ENCODE measurements around the gene ICAM5. TPM values are rescaled to one million over a fixed set of nuclear protein-coding genes. Genes with fewer than 3 reads are reported as not detected.
A peak's percentile ranks its signal among the peaks of the same experiment; 100 is the strongest.

The ICAM5 gene
- total and polyA plus RNA-seq, 9 of the 15 experiments (the other 6 are each of a cell fraction or from before 2014, with no cell fraction given) = 0.10 to 114 (median 13.7) TPM

DNA sequence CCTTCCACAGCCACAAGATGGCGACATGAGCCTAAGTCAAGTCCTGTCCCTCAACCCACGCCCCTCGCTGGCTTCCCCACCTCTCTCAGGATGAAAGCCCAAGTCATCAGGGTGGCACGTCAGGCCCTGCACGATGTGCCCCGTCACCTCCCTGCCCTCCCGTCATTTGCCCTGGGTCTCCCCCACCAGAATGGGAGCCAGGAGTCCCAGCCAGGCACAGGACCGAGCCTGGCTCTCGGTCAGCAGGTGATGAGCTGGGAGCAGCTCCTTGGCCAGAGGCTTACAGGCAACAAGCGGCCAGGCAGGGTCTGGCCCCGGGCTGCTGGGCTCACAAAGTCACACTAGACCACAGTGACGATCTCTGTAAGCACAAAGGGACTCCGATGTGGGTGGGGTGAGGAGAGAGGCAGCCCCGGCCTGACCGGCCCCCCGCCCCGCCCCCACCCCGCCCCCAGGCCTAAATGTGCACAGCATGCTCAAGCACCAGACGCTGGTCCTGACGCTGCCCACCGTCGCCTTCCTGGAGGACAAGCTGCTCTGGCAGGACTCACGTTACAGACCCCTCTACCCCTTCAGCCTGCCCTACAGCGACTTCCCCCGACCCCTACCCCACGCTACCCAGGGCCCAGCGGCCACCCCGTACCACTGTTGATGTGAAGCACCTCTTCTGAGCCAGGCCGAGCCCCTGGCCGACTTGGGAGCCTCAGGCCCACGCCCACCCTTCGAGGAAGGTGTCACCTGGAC, 30.4 kb upstream of the ICAM5 start (continued):
- TF ChIP-seq, protein P1, sequence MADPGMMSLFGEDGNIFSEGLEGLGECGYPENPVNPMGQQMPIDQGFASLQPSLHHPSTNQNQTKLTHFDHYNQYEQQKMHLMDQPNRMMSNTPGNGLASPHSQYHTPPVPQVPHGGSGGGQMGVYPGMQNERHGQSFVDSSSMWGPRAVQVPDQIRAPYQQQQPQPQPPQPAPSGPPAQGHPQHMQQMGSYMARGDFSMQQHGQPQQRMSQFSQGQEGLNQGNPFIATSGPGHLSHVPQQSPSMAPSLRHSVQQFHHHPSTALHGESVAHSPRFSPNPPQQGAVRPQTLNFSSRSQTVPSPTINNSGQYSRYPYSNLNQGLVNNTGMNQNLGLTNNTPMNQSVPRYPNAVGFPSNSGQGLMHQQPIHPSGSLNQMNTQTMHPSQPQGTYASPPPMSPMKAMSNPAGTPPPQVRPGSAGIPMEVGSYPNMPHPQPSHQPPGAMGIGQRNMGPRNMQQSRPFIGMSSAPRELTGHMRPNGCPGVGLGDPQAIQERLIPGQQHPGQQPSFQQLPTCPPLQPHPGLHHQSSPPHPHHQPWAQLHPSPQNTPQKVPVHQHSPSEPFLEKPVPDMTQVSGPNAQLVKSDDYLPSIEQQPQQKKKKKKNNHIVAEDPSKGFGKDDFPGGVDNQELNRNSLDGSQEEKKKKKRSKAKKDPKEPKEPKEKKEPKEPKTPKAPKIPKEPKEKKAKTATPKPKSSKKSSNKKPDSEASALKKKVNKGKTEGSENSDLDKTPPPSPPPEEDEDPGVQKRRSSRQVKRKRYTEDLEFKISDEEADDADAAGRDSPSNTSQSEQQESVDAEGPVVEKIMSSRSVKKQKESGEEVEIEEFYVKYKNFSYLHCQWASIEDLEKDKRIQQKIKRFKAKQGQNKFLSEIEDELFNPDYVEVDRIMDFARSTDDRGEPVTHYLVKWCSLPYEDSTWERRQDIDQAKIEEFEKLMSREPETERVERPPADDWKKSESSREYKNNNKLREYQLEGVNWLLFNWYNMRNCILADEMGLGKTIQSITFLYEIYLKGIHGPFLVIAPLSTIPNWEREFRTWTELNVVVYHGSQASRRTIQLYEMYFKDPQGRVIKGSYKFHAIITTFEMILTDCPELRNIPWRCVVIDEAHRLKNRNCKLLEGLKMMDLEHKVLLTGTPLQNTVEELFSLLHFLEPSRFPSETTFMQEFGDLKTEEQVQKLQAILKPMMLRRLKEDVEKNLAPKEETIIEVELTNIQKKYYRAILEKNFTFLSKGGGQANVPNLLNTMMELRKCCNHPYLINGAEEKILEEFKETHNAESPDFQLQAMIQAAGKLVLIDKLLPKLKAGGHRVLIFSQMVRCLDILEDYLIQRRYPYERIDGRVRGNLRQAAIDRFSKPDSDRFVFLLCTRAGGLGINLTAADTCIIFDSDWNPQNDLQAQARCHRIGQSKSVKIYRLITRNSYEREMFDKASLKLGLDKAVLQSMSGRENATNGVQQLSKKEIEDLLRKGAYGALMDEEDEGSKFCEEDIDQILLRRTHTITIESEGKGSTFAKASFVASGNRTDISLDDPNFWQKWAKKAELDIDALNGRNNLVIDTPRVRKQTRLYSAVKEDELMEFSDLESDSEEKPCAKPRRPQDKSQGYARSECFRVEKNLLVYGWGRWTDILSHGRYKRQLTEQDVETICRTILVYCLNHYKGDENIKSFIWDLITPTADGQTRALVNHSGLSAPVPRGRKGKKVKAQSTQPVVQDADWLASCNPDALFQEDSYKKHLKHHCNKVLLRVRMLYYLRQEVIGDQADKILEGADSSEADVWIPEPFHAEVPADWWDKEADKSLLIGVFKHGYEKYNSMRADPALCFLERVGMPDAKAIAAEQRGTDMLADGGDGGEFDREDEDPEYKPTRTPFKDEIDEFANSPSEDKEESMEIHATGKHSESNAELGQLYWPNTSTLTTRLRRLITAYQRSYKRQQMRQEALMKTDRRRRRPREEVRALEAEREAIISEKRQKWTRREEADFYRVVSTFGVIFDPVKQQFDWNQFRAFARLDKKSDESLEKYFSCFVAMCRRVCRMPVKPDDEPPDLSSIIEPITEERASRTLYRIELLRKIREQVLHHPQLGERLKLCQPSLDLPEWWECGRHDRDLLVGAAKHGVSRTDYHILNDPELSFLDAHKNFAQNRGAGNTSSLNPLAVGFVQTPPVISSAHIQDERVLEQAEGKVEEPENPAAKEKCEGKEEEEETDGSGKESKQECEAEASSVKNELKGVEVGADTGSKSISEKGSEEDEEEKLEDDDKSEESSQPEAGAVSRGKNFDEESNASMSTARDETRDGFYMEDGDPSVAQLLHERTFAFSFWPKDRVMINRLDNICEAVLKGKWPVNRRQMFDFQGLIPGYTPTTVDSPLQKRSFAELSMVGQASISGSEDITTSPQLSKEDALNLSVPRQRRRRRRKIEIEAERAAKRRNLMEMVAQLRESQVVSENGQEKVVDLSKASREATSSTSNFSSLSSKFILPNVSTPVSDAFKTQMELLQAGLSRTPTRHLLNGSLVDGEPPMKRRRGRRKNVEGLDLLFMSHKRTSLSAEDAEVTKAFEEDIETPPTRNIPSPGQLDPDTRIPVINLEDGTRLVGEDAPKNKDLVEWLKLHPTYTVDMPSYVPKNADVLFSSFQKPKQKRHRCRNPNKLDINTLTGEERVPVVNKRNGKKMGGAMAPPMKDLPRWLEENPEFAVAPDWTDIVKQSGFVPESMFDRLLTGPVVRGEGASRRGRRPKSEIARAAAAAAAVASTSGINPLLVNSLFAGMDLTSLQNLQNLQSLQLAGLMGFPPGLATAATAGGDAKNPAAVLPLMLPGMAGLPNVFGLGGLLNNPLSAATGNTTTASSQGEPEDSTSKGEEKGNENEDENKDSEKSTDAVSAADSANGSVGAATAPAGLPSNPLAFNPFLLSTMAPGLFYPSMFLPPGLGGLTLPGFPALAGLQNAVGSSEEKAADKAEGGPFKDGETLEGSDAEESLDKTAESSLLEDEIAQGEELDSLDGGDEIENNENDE (IDR thresholded peaks at IDR 0.05; ENCODE audit: low read depth, low read length) = no peak
- no peak for TF ChIP-seq ZNF143 (CRISPR knock-in tag; IDR thresholded peaks at IDR 0.05)
- TF ChIP-seq, protein P2, sequence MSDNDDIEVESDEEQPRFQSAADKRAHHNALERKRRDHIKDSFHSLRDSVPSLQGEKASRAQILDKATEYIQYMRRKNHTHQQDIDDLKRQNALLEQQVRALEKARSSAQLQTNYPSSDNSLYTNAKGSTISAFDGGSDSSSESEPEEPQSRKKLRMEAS (CRISPR knock-in tag; IDR thresholded peaks at IDR 0.05) = 0 out of 2 replicates have a peak, but pooled peaks have one; percentile 41
- TF ChIP-seq ZNF197 (CRISPR knock-in tag; IDR thresholded peaks at IDR 0.05; ENCODE audit: low read depth) = no peak
- TF ChIP-seq MED1 (CRISPR knock-in tag; IDR thresholded peaks at IDR 0.05; ENCODE audit: borderline replicate concordance) = no peak
- no peak for TF ChIP-seq SMARCB1 (IDR thresholded peaks at IDR 0.05; ENCODE audit: insufficient read length, low read depth)
- TF ChIP-seq, protein P3, sequence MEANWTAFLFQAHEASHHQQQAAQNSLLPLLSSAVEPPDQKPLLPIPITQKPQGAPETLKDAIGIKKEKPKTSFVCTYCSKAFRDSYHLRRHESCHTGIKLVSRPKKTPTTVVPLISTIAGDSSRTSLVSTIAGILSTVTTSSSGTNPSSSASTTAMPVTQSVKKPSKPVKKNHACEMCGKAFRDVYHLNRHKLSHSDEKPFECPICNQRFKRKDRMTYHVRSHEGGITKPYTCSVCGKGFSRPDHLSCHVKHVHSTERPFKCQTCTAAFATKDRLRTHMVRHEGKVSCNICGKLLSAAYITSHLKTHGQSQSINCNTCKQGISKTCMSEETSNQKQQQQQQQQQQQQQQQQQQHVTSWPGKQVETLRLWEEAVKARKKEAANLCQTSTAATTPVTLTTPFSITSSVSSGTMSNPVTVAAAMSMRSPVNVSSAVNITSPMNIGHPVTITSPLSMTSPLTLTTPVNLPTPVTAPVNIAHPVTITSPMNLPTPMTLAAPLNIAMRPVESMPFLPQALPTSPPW (CRISPR knock-in tag; IDR thresholded peaks at IDR 0.05) = no peak
- no peak for TF ChIP-seq FOXJ2 (tag; IDR thresholded peaks at IDR 0.05)
- TF ChIP-seq CBFA2T2 (conservative IDR thresholded peaks at IDR 0.05) = no peak
- no peak for TF ChIP-seq NFIC (IDR thresholded peaks at IDR 0.05)
- TF ChIP-seq, protein P4, sequence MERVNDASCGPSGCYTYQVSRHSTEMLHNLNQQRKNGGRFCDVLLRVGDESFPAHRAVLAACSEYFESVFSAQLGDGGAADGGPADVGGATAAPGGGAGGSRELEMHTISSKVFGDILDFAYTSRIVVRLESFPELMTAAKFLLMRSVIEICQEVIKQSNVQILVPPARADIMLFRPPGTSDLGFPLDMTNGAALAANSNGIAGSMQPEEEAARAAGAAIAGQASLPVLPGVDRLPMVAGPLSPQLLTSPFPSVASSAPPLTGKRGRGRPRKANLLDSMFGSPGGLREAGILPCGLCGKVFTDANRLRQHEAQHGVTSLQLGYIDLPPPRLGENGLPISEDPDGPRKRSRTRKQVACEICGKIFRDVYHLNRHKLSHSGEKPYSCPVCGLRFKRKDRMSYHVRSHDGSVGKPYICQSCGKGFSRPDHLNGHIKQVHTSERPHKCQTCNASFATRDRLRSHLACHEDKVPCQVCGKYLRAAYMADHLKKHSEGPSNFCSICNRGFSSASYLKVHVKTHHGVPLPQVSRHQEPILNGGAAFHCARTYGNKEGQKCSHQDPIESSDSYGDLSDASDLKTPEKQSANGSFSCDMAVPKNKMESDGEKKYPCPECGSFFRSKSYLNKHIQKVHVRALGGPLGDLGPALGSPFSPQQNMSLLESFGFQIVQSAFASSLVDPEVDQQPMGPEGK (CRISPR knock-in tag; IDR thresholded peaks at IDR 0.05; ENCODE audit: borderline replicate concordance) = no peak
- TF ChIP-seq TSC22D4 (tag; IDR thresholded peaks at IDR 0.05) = no peak

Data from K562 (cell line).